CD4-positive, CD25-positive, alpha-beta regulatory T cell (primary cell): ENCODE results near the gene MLF2. TPM values are rescaled to one million over a fixed set of nuclear protein-coding genes. Genes with fewer than 3 reads are reported as not detected.

Experiments used
- ATAC-seq, 2 donors: fragments of 150-1000 bp; cut with Tn5 transposase; one replicate each; pipeline ENCODE4 v1.10.0; 2021; ENCODE audit warnings: low read depth in 2 of 2, moderate number of reproducible peaks in 2 of 2, moderate library complexity in 1 of 2
- DNase-seq, 3 donors: peaks; one replicate each; pipeline versions ENCODE4 v3.0.0 to v3.0.0-alpha.2; 2012 to 2022; ENCODE audit warnings: mixed read lengths in 1 of 3
- H3K27ac ChIP-seq: one replicate; pipeline ENCODE4 v1.7.0; 2013; ENCODE audit warnings: mild to moderate bottlenecking, low read length; ENCODE audit not compliant: insufficient read depth, poor library complexity, severe bottlenecking
- H3K27me3 ChIP-seq: one replicate; pipeline ENCODE4 v1.7.0; 2013; ENCODE audit warnings: low read length; ENCODE audit not compliant: control insufficient read depth, insufficient read depth
- H3K36me3 ChIP-seq: one replicate; pipeline ENCODE4 v1.7.0; 2013; ENCODE audit warnings: mild to moderate bottlenecking, low read length, moderate library complexity; ENCODE audit not compliant: control insufficient read depth, insufficient read depth
- H3K4me1 ChIP-seq: 2 replicates; pipeline ENCODE4 v1.7.0; 2013; ENCODE audit warnings: mild to moderate bottlenecking, low read length; ENCODE audit not compliant: insufficient read depth, control insufficient read depth, poor library complexity, severe bottlenecking
- H3K4me3 ChIP-seq: one replicate; pipeline ENCODE4 v1.7.0; 2013; ENCODE audit warnings: low read depth, mild to moderate bottlenecking, low read length, moderate library complexity
- H3K9me3 ChIP-seq, 2 experiments: 1 replicate in 1 of 2; 2 replicates in 1 of 2; pipeline ENCODE4 v1.7.0; 2013; ENCODE audit warnings: low read length in 2 of 2, mild to moderate bottlenecking in 1 of 2, moderate library complexity in 1 of 2; ENCODE audit not compliant: control insufficient read depth in 2 of 2
- H3K27ac Mint-ChIP-seq, 3 donors: one replicate each; pipeline ENCODE4 v1.8.0; 2020 to 2022; ENCODE audit warnings: mild to moderate bottlenecking in 3 of 3, mixed read lengths in 3 of 3, moderate library complexity in 2 of 3
- H3K27me3 Mint-ChIP-seq: one replicate; pipeline ENCODE4 v1.8.0; 2022; ENCODE audit warnings: mild to moderate bottlenecking, mixed read lengths
- H3K36me3 Mint-ChIP-seq: one replicate; pipeline ENCODE4 v1.8.0; 2020; ENCODE audit warnings: mixed read lengths
- H3K4me1 Mint-ChIP-seq, 4 donors: one replicate each; pipeline ENCODE4 v1.8.0; 2020 to 2022; ENCODE audit warnings: mixed read lengths in 4 of 4, mild to moderate bottlenecking in 1 of 4
- H3K4me3 Mint-ChIP-seq, 4 donors: one replicate each; pipeline ENCODE4 v1.8.0; 2020 to 2022; ENCODE audit warnings: mild to moderate bottlenecking in 4 of 4, mixed read lengths in 4 of 4, moderate library complexity in 3 of 4
- H3K9me3 Mint-ChIP-seq, 7 donors: one replicate each; pipeline ENCODE4 v1.8.0; 2020 to 2022; ENCODE audit warnings: mixed read lengths in 7 of 7, mild to moderate bottlenecking in 3 of 7, moderate library complexity in 2 of 7
- polyA plus RNA-seq, 4 donors: library from polyadenylated mRNA; unstranded; fragments of 300-500 nt; fragmentation: Illumina TruSeq; gene quantifications; one replicate each; pipeline ENCODE4 v1.2.3, GENCODE V29; 2021
- total RNA-seq: library from RNA; stranded (reverse); gene quantifications from one replicate; pipeline ENCODE4 v1.2.3, GENCODE V29; 2022

Gene MLF2, protein sequence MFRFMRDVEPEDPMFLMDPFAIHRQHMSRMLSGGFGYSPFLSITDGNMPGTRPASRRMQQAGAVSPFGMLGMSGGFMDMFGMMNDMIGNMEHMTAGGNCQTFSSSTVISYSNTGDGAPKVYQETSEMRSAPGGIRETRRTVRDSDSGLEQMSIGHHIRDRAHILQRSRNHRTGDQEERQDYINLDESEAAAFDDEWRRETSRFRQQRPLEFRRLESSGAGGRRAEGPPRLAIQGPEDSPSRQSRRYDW
- 101 TPM for total RNA-seq
- 100 to 1,000 TPM; 104 to 124 (median 114) TPM for polyA plus RNA-seq

DNA sequence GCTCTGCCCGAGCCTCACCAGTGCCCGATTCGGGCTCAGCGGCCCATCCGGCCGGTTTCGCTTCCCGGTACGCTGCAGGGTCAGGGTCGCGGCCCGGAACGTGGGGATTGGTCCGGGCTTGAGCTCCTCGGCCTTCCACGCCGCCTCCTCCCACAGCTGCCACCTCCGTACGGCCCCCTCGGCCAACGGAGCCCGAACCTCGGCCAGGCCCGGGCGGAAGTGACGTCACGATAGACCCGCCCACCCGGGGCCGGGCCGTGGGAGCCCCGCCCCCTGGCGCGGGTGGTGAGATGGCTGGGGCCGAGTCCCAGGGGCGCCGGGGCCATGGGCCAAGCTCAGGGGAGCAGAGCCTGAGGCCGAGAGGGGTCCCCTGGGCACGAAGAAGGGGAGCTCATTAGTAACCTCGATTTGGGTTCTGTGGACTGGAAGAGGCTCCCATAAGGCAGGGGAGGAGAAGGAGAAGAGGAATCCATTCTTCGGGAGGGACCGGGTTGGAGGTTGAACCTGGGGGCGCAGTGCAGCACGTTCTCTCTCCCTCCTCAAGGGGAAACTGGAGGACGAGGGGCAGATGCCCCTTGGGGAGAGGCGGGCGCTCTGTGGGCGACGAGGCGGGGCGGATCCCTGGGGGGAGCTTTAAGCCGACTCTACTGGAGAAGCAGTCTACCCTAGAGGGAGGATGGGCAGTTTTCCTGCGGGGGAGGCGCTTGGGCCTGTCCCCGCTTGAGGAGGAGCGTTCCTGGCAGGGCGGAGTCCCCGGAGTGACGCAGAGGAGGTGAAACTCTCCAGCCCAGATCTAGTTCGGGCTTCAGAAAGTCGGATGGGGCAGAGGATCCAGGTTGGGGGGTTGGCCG lies at the start of gene MLF2:
Gene MLF2, minus strand, starts transcription at position 221 of the 851 bp plus-strand sequence. CDS start 807 bp downstream, outside the sequence.
- Histone ChIP-seq H3K27me3 (no peaks in the 10 kb centered on the region), H3K36me3 (peaks cover 28% of the 10 kb centered on the region), H3K9me3 (no peaks in the 10 kb centered on the region), H3K27ac (peak within 1 kb of the TSS; percentile 95), H3K4me1 (peaks cover 22% of the 10 kb centered on the region), H3K4me3 (peak within 1 kb of the TSS; percentile 81)
- Mint-ChIP-seq H3K27ac (peak within 1 kb of the TSS; percentile 98), H3K4me1 (peaks cover 0 to 26% (median 9%) of the 10 kb centered on the region in 4 donors), H3K27me3 (peaks cover 11% of the 10 kb centered on the region), H3K36me3 (peaks cover 12% of the 10 kb centered on the region), H3K9me3 (no peaks in the 10 kb centered on the region), H3K4me3 (peak within 1 kb of the TSS; percentile 95 to 100 (median 98))
- ATAC-seq, result peak; percentile 95 to 97
- peak; percentile 94 to 98 (median 96) for DNase-seq

DNA sequence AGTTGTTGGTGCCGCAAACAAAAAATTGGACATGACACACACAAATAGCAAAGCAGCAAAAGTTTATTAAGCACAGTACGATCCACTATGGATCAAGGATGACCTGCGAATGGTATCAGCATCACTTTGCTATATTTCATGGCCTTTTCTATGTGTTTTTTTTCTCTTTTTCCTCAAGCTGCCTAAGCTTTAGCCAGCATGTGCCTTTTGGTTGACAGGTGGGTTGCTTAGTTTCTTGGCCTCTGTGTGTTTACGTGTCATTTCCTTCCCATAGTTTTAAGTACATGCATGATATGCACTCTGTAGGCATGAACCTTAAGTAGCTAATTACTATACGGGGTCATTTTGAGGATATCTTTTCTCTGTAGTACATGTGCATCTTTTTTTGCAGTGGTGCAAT lies 46.2 kb upstream of the MLF2 start:
- peak overlapping the region in 2 of 3 donors; percentile 48 to 74 for H3K27ac Mint-ChIP-seq
- Histone ChIP-seq H3K27me3 (no peaks in the 10 kb centered on the region), H3K27ac (no peak overlapping the region), H3K9me3 (no peaks in the 10 kb centered on the region), H3K4me3 (no peak overlapping the region), H3K4me1 (peaks cover 9% of the 10 kb centered on the region), H3K36me3 (peaks cover 76% of the 10 kb centered on the region)
- DNase-seq (no peak), ATAC-seq (no peak)
- H3K27me3 Mint-ChIP-seq, result no peaks in the 10 kb centered on the region
- peaks cover 16 to 57% (median 39%) of the 10 kb centered on the region in 4 donors for H3K4me1 Mint-ChIP-seq
- no peaks in the 10 kb centered on the region for H3K9me3 Mint-ChIP-seq
- peaks cover 54% of the 10 kb centered on the region for H3K36me3 Mint-ChIP-seq
- peak overlapping the region in 1 of 4 donors; percentile 24 for H3K4me3 Mint-ChIP-seq

DNA sequence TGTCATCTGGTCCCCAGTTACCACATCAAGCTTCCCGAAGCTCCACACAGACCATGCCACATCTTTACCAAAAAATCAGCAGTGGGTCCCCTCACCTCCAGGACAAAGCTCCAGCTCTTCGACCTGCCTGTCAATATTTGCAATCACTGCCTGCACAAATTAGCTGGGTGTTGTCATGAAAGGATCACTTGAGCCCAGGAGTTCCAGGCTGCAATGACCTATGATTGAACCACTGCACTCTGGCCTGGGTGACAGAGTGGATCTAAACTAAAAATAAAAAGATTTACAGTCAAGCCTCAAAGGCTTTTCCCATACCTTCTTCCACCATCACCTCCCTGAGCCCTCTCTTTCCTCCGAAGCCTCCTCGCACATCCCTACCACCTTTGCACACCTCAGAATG lies 43.6 kb upstream of the MLF2 start:
- DNase-seq (no peak), ATAC-seq (no peak)
- Histone ChIP-seq H3K9me3 (no peaks in the 10 kb centered on the region), H3K27ac (no peak overlapping the region), H3K27me3 (no peaks in the 10 kb centered on the region), H3K4me1 (peaks cover 26% of the 10 kb centered on the region), H3K36me3 (peaks cover 56% of the 10 kb centered on the region), H3K4me3 (no peak overlapping the region)
- Mint-ChIP-seq H3K27ac (peak overlapping the region; percentile 73 to 84 (median 79)), H3K36me3 (peaks cover 46% of the 10 kb centered on the region), H3K4me3 (peak overlapping the region in 2 of 4 donors; percentile 18 to 58), H3K27me3 (no peaks in the 10 kb centered on the region), H3K4me1 (peaks cover 20 to 79% (median 55%) of the 10 kb centered on the region in 4 donors), H3K9me3 (no peaks in the 10 kb centered on the region)

DNA sequence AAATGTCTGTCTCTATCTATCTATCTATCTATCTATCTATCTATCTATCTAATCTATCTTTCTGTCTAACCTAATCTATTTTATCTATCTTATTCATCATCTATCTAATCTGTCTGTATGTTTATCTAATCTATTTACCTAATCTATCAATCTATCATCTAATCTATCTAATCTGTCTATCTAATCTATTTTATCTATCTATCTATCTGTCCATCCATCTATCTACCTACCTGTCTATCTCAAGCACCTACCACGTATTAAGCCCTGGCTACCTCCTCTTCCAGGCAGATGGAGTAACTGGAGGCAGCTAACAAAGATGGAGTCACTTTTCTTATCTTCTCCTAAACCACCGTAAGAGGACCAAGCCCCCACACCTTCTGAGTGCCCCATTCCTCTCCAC lies 42.1 kb upstream of the MLF2 start:
- peaks cover 48% of the 10 kb centered on the region for H3K36me3 Mint-ChIP-seq
- H3K27me3 Mint-ChIP-seq, result no peaks in the 10 kb centered on the region

DNA sequence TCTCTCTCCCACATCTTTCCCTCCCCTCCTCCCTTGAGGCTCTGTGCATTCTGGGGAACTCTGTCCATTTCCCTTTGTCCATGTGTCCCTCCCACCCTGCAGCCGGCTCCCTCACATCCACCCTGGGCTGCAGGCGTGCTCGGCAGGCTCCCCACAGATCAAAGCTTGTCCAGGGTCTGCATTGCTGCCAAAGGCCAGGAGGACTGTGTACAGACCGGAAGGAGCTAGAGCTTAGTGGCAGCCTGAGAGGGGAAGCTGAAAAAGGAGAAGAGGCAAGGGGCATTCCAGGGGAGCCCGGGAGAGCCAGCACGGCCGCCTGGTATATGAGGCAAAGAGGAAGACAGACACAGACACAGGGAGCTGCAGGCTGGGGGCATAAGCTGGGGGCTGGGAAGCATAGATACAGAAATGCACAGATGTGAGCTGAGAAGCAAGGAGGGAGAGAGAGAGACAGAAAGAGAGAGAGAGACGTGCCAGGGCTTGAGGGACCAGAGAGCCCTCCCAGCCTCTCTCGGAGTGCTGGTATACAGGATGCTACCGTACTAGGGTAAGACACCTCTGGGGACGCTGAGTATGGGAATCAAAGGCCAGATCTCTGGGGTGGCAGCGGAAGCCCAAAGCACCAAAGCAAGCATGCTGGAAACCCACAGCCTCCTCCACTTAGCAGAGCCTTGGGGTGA lies 39.7 kb upstream of the MLF2 start:
- peaks cover 18 to 77% (median 56%) of the 10 kb centered on the region in 4 donors for H3K4me1 Mint-ChIP-seq
- peak overlapping the region; percentile 96 to 100 (median 99) for H3K27ac Mint-ChIP-seq
- H3K36me3 ChIP-seq, result peaks cover 30% of the 10 kb centered on the region
- peak; percentile 56 to 58 for ATAC-seq
- H3K27me3 Mint-ChIP-seq, result no peaks in the 10 kb centered on the region
- H3K4me3 ChIP-seq, result peak overlapping the region; percentile 96
- no peaks in the 10 kb centered on the region for H3K27me3 ChIP-seq
- no peaks in the 10 kb centered on the region for H3K9me3 ChIP-seq
- H3K36me3 Mint-ChIP-seq, result peaks cover 29% of the 10 kb centered on the region
- H3K4me3 Mint-ChIP-seq, result peak overlapping the region; percentile 97 to 99 (median 98)
- peak in 2 of 3 donors; percentile 51 to 74 for DNase-seq
- no peaks in the 10 kb centered on the region for H3K9me3 Mint-ChIP-seq
- H3K4me1 ChIP-seq, result peaks cover 54% of the 10 kb centered on the region
- peak overlapping the region; percentile 84 for H3K27ac ChIP-seq

More for the DNA sequence above, 42.1 kb upstream of the MLF2 start:
- no peaks in the 10 kb centered on the region for H3K9me3 Mint-ChIP-seq
- peaks cover 20 to 83% (median 55%) of the 10 kb centered on the region in 4 donors for H3K4me1 Mint-ChIP-seq
- H3K4me1 ChIP-seq, result peaks cover 39% of the 10 kb centered on the region
- peak overlapping the region in 3 of 4 donors; percentile 4 to 74 (median 55) for H3K4me3 Mint-ChIP-seq
- H3K27ac ChIP-seq, result no peak overlapping the region
- ATAC-seq (no peak), DNase-seq (no peak)
- H3K9me3 ChIP-seq, result no peaks in the 10 kb centered on the region
- H3K27me3 ChIP-seq, result no peaks in the 10 kb centered on the region
- H3K4me3 ChIP-seq, result no peak overlapping the region
- peaks cover 46% of the 10 kb centered on the region for H3K36me3 ChIP-seq
- H3K27ac Mint-ChIP-seq, result peak overlapping the region; percentile 74 to 85 (median 75)

DNA sequence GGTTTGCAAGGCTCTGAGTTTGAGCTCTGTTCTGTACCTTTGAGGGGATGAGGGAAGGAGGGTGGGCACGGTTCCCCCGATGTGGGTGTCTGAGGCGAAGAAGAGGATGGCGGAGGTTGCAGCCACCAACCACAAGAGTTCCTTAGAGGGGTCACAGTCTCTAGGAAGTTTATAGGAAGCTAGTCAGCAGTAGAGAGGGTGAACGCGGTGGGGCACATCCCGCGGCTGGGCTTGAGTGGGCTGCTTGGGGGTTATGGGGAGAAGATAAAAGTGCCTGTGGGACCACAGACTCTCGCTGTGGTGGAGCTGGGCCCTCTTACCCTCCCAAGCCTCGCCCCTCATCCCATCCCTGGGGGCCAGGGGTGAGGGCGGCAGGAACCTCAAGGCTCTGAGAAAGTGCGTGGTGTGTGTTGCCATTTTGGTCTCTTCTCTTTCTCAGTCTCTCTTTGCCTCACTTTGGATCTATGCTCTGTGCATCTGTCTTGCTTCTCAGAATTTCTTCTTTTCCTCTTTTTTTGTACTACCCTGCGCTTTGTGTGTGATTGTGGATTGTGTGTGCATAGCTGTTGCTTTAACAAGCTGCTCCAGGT lies 39.1 kb upstream of the MLF2 start:
- Histone ChIP-seq H3K27ac (peak overlapping the region; percentile 84), H3K27me3 (no peaks in the 10 kb centered on the region), H3K4me1 (peaks cover 61% of the 10 kb centered on the region), H3K9me3 (no peaks in the 10 kb centered on the region), H3K4me3 (peak overlapping the region; percentile 96), H3K36me3 (peaks cover 27% of the 10 kb centered on the region)
- peak overlapping the region; percentile 97 to 99 (median 98) for H3K4me3 Mint-ChIP-seq
- peaks cover 23% of the 10 kb centered on the region for H3K36me3 Mint-ChIP-seq
- H3K27me3 Mint-ChIP-seq, result no peaks in the 10 kb centered on the region
- no peak for ATAC-seq
- no peak for DNase-seq
- H3K27ac Mint-ChIP-seq, result peak overlapping the region; percentile 96 to 100 (median 99)
- peaks cover 19 to 77% (median 54%) of the 10 kb centered on the region in 4 donors for H3K4me1 Mint-ChIP-seq
- H3K9me3 Mint-ChIP-seq, result no peaks in the 10 kb centered on the region
